ENCODE measurements around the gene ZNF341.

The ZNF341 gene

DNA sequence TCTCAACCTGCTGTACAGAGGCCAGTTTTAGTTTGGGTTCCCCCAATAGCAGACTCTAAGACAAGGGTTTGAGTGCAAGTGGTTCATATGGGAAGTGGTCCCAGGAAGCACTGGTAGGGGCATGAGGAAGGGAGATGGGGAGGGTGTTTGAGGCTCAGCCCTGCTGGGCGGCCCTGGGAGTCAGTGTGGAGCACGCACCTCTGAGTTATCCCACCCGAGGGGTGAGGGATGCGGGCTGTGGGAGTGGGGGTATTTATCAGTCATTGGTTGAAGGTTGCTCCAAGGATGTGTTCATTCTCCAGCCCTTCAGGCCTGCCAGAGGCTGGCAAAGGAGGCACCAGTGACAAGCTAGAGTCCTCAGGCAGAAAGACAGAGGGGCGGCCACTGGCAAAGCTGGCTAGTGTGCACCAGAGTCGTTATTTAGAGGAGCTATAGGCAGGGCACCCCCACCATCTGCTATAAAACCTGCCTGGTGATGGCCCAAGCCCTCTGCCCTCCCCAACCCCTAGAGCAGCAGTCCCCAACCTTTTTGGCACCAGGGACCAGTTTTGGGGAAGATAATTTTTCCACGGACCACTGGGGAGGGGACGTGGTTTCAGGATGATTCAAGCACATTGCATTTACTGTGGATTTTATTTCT is 28.2 kb upstream of the ZNF341 start:
- no peak for DNase-seq

DNA sequence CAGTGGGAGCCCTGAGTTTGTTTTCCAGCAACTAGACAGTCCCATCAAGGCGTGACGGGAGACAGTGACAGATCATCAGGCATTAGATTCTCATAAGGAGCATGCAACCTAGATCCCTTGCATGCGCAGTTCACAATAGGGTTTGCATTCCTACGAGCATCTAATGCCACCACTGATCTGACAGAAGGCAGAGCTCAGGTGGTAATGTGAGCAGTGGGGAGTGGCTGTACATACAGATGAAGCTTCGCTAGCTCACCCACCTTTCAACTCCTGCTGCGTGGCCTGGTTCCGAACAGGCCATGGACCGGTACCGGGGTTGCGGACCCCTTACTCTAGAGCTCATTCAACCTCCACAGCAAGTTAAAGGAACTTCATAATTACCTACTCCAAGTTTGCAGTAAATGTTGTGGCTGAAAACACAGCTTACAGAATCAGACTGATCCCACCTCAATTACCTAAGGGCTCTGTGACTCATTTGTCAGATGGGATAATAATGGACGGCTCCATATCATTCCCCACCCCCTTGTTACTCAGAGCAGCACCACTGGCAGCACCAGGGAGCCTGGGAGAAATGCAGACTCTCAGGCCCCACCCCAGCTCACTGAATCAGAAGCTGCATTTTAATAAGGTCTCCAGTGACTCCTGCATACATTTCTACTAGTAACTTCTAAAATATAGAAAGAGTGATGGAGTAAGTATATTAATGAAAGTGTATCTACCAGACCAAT is 27.4 kb upstream of the ZNF341 start:
- no peak for DNase-seq

DNA sequence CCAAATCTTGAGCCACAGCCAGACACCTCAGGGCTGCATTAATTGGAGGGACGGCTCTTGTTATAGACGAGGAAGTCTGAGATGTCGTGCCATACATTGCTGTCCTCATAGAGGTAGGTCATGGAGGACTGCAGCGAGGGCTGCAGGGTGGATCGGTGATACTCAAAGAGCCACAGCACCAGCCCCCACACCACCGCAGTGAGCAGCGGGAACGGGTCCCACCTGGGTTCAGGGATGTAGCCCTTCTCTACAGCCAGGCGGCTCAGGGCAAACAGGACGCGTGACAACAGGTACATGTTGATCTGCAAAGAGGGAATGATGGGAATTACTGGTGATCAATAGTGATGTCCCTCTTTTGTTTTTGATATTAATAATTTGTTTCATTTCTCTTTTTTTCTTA is 24.1 kb upstream of the ZNF341 start:
- no peak for DNase-seq

DNA sequence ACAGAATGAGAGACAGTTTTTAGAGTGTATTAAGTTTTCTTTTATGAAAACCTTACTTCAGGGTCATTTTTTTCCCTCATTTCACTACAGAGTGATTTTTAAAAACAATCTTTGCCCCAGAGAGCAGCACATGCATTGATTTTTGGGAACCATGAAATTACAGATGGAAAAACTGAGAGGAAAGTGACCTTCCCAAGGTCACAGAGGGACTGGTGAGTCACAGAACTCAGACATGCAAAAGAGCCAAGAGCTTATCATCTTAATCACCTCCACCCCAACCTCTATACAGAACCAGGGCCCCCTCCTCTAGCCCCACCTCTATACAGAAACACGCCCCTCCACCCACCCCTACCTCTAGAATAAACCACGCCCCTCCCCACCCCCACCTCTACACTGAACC is 22.4 kb upstream of the ZNF341 start:
- DNase-seq: no peak

DNA sequence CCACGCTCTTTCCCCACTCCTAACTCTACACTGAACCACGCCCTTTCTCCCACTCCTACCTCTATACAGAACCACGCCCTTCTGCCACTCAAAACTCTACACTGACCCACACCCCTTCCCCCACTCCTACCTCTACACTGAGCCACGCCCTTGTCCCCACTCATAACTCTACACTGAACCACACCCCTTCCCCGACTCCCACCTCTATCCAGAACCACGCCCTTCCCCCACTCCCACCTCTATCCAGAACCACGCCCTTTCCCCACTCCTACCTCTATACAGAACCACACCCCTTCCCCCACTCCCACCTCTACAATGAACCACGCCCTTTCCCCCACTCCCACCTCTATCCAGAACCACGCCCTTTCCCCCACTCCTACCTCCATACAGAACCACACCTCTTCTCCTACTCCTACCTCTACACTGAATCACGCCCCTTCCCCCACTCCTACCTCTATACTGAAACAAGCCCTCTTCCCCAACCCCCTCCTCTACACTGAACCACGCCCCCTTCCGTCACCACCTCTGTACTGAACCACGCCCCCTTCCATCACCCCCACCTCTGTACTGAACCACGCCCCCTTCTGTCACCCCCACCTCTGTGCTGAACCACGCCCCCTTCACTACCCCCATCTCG is 21.8 kb upstream of the ZNF341 start:
- DNase-seq: no peak

DNA sequence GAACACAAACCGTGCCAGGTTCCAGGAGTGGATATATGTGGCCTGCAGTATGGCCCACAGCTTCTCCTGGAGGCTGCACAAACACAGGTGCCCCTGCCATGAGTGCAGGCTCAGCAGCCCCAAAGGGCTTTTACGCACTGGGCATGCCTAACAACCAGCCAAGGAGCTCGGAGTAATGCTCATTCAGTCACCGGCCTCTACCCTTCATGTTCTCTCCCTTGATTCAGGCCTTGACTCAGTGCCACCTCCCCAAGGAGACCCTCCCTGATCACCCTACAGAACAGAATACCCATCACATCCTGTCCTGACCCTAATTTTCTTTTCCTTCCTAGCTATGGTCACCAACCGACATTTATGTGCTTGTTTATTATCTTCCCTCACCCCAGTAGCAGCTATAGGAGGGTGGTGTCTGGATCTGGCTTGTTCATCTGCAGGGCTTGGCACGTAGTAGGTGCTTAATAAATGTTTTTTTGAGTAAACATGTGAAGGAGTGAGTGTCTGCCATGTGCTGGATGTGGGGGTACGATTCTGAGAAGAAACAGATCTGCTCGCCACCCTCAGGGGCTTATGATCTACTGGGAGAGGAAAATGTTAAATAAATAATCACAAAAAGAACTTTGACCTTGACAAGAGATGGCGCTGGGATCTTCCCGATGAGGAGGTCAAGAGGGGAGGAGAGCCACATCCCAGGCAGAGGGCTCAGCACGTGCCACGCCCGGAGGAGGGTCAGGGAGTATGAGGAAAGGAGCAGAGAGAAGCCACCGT is 20.9 kb upstream of the ZNF341 start:
- DNase-seq: no peak

DNA sequence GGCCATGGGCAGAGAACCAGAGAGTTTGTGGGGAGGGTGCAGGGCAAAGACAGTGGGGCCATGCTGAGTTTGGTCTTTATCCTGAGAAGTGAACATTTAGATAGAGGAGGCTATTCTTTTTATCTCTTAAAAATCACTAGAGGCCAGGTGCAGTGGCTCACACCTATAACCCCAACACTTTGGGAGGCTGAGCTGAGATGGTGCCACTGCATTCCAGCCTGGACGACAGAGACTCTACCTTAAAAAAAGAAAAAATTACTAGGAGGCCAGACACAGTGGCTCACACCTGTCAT is 20.4 kb upstream of the ZNF341 start:
- DNase-seq: no peak

DNA sequence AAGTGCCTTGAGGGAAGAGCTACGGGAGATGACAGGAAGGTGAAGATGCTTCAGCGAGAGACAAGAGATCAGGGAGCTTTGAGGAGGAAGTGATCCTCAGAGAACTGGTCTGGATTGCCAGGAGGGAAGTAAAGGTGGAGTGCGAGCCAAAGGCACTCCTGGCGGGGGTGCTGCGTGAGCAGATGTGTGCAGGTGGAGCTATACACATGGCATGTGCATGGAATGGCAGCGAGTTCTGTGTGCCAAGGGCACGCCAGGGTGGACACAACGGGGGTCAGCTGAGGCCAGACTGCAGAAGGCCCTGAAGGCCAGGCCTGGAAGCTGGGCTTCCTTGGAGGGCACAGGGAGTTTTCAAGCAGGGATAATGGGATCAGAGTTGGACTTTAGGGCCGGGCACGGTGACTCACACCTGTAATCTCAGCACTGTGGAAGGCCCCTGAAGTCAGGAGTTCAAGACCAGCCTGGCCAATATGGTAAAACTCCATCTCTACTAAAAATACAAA is 17.9 kb upstream of the ZNF341 start:
- DNase-seq: no peak

DNA sequence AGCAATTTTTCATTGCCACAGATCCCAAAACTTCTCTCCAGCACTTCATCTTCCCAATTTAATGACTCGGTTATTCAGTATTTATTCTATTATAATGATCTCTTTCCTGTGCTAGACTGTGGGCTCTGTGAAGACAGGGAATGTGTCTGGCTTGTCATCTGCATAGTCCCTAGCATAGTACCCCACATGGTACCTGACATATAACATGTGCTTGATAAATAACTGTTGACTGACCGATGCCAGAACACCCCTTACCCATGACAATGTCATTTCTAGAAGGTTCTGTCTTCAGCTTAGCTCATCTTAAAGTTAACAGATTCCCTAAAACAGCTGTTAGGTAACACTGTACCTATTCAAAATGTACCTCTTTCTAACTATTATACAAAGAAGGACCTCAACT is 15.3 kb upstream of the ZNF341 start:
- DNase-seq: no peak

DNA sequence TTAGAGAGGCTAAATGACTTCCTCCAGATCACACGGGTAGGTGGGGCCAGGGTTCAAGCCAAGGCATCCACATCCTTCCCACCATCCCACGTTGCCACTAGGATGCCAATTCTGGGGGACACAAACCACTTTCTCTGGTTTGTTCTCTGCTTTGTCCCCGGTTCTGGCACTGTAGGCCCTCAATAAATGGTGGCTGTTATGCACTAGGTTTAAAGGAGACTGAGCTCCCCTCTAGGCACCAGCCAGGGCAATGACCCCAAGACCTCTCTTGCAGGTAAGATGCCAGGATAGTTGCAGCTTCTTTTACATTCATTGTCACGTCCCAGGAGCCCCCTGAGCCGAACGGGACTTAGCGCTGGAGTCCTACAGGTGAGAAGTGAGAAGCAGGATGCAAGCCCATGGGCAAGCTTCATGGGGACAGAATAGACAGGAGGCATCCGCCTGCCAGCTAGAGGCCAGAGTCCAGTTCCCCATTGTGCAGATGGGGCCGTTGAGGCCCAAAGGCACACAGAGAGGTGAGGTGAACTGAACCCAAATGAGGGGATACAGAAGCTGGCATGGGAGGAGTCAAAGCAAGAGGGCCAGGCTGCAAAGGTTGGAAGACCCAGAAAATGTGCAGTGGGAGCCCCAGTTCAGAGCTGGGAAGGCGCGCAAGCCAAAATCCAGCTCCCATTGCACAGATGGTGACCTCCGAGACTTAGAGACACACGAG is 12.4 kb upstream of the ZNF341 start:
- no peak for DNase-seq

DNA sequence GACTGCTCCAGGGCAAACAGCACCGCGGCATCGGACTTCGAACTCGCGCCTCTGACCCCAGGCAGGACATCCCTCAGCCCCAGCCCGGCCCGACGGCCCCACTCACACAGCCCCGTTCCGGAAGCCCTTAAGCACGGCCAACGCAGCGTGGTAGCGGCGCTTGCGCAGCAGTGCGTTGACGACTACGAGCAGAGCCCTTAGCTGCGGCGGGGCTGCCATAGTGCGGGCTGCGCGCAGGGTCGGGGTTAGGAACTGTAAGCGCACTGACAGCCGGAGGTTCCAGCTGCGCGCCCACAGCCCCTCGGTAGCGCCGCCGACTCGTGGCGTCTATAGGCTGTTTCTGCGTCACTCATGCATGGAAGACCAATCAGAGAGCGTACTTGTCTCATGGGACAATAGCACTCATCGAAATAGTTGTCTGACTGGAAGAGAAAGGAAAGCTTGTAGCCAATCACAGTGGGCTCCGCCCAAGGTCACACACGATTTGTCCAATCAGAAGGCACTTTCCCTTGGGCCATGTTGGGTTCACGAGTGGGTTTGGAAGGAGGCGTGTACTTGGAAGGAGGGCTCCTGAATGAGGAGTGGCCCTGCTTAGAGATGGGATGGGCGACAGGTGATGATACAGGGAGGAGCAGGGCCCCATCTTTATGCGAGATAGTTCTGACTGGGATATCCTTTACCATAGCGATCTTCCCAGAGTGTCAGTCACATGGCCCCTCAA is 11.6 kb upstream of the ZNF341 start, which contains the start of gene PXMP4:
Gene PXMP4, minus strand, starts transcription at position 322 of the 721 bp plus-strand sequence. Its CDS starts 103 bp downstream, at position 219.
- peak; percentile 83 for DNase-seq

DNA sequence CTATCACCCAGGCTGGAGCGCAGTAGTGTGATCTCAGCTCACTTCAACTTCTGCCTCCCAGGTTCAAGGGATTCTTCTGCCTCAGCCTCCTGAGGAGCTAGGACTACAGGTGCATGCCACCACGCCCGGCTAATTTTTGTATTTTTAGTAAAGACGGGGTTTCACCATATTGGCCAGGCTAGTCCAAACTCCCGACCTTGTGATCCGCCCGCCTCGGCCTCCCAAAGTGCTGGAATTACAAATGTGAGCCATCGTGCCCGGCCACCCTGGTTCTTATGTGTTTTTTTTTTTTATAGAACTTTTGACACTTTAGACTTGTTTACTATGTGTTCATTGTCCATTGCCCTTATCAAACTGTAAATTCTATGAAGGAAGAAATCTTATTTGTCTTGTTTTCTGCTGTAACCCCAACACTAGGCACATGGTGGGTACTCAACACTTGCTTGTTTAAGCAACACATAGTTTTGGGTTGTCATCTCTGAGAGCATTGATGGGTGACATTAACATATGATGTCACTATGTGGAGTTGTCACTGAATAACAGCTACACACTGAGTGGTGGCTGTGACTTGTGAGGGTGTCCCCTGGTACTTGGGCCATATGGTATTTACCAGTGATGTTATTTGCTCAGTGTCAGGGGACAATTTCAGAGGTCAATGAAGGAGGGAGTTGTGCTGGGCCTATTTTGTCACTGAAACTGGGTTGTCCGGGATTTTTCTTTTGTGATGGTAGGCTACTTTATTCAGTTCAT is 10.2 kb upstream of the ZNF341 start:
- no peak for DNase-seq

DNA sequence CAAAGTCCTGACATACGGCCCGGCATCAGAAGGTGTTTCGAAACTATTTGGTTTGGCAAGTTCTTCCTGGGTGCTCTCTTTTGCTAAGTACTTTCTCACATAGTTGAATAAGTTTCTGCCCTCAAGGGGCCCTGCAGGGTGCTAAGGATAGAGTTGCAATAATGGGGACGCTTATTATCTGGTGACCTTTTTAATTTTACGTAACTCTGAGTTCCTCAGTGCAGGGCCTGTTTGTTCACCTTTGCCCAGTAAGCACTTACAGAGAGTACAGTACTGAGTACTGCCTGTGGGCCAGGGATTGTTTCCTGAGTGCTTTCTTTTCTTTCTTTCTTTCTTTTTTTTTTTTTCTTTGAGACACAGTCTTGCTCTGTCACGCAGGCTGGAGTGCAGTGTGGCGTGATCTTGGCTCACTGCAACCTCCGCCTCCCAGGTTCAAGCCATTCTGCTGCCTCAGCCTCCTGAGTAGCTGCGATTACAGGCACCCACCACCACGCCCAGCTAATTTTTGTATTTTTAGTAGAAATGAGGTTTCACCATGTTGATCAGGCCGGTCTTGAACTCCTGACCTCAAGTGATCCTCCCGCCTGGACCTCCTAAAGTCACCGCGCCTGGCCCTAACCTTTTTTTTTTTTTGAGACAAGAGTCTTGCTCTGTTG is 7.2 kb upstream of the ZNF341 start:
- no peak for DNase-seq

DNA sequence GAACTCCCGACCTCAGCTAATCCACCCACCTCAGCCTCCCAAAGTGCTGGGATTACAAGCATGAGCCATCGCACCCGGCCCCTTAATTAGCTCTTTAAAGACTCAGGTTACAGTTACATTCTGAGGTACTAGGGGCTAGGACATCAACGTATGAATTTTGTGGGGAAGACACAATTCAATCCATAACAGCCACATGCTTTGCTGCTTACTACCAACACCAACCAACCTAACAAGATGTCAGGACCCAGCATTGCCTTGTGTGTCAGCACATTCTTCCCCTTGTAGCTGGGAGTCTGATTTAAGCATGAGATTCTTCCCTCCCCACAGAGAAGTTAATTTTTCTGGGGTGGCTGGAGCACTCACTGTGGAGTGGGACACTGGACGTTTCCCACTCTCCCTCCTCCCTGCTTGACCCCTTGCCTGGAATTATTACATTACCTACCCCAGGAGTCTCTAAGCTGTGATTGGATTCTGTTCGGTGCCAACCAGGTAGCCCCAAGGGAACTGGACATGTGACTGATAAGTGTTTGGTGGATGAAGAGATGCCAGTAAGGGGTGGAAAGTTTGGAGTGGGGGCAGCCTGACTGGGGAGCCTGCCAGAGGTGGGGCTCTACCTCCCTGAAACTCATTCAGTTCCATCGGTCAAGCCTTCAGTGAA is 6.1 kb upstream of the ZNF341 start:
- DNase-seq: no peak

DNA sequence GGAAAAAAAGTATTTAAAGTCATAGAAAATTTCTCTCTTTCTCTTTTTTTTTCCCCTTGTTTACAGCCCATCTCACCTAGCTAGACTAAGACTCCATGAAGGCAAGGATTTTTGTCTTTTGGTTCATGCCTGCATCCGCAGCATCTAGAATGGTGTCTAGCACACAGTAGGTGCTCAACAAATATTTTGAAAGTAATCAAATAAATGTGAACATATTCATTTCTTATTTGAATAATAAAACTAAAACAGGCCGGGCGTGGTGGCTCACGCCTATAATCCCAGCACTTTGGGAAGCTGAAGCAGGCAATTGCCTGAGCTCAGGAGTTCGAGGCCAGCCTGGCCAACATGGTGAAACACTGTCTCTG is 4.7 kb upstream of the ZNF341 start:
- no peak for DNase-seq

DNA sequence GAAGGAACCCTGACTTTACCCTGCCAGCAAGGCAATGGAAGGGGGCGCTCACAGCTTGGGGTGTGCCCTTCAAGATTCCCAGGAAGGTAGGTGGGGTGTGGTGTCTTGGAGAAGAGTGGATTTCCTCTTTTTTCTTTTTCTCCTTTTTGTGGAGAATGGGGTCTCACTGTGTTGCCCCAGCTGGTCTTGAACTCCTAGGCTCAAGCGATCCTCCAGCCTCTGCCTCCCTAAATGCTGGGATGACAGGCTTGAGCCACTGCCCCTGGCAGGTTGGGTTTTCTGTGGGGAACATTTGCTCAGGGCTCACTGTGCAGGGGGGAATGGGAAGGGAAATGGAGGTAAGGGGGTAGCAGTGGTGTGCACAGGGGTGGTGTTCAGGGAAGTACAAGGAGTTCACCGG is 4.0 kb upstream of the ZNF341 start:
- DNase-seq: no peak

DNA sequence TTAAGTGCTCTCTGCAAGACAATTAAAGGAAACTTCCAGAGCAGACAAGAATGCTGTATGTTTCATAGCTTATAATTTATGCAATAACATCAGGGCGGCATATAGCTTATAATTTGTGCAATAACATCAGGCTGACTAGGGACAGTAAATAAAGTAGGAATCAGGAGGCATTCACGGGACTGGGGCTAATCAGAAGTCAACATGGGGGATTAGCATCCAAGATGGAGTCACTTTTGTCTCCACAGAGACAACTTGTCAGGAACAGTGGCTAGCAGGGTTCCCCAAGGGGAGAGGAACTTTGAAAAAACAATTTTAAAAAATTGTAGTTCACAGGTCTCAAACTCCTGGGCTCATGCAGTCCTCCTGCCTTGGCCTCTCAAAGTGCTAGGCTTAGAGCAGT is 3.3 kb upstream of the ZNF341 start:
- no peak for DNase-seq

DNA sequence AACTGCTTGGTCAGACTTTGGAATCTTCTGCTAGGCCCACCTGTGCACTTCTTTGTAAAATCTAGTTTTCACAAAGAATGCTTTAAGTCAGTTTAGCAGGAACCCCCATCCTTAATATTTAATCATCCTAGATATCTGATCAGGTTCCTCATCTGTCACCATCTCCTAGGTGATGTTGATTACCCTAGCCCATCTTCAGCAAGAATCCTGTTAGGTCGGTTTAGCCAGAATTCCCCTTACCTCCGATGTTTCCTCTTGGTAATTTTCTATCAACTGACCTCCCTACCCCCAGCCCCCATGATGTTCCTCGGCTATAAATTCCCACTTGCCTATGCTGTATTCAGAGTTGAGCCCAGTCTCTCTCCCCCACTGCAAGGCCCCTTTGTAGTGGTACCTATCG is 2.7 kb upstream of the ZNF341 start:
- DNase-seq: no peak

DNA sequence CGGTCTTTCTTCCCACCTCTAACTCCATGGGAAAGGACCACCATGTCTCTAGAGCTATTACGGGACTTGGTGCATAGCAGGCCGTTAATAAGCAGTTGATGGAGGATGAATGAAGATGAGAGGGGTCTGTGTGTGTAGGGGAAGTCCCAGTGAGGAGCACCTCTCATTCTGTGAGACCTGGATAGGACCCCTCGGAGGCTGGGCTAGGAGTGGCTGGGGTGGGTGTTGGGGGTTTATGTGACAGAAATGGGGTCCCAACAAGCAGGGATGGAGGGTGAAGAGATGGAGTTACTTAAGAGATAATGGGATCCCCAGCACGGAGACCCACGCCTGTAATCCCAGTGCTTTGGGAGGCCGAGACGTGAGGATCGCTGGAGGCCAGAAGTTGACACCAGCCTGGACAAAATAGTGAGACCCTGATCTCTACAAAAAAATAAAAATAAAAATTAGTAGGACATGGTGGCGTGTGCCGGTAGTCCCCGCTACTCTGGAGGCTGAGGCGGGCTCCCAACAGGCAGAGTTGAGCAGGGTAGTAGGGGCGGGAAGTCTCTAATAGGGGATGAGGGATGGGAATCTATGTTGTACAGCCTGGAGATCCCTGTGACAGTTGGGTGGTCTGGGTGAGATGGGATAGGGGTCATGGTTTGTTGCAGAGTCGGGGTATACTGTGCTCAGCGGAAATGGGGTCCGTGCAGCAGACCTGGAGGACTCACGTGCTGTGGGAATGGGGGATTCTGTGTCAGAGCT is 677 bp upstream of the ZNF341 start:
- DNase-seq: no peak

Measured in activated CD4-positive, CD25-positive, alpha-beta regulatory T cell treated with anti-CD3 and anti-CD28 coated beads, Interleukin-2, amount 50 U/mL, for 72 hours (primary cell).